ENCODE data around the gene ZP4.
"Not testable (repeated sequence)": the region's sequence is repeated elsewhere in the genome, so short reads cannot be mapped to it uniquely, and the experiment has no call there.

ZP4 gene

GRCh38 chr1:237863234-237863633, 27.5 kb downstream of the ZP4 start:
- Mint-ChIP-seq H3K9me3 (no peaks in the 10 kb centered on the region), H3K4me1 (ENCODE audit: low read depth) (peaks cover 4% of the 10 kb centered on the region), H3K36me3 (ENCODE audit: low read depth) (no peaks in the 10 kb centered on the region), H3K4me3 (no peak overlapping the region), H3K27me3 (ENCODE audit: low read depth) (peaks cover 3% of the 10 kb centered on the region), H3K27ac (no peak overlapping the region)

- H3K36me3 Mint-ChIP-seq (ENCODE audit: low read depth) = no peaks in the 10 kb centered on the region
- H3K9me3 Mint-ChIP-seq = no peaks in the 10 kb centered on the region
- H3K27ac Mint-ChIP-seq = no peak overlapping the region
- H3K27me3 Mint-ChIP-seq (ENCODE audit: low read depth) = peaks cover 3% of the 10 kb centered on the region
- H3K4me1 Mint-ChIP-seq (ENCODE audit: low read depth) = peaks cover 4% of the 10 kb centered on the region
- no peak overlapping the region for H3K4me3 Mint-ChIP-seq
These were observed 28.8 kb downstream of the ZP4 start for GRCh38 chr1:237861944-237862343.

- no peaks in the 10 kb centered on the region for H3K9me3 Mint-ChIP-seq
- H3K27me3 Mint-ChIP-seq (ENCODE audit: low read depth) = no peaks in the 10 kb centered on the region
- H3K4me1 Mint-ChIP-seq (ENCODE audit: low read depth) = no peaks in the 10 kb centered on the region
- no peak overlapping the region for H3K4me3 Mint-ChIP-seq
- H3K27ac Mint-ChIP-seq = no peak overlapping the region
- H3K36me3 Mint-ChIP-seq (ENCODE audit: low read depth) = no peaks in the 10 kb centered on the region
These were observed 31.7 kb downstream of the ZP4 start for GRCh38 chr1:237858992-237859391.

- Mint-ChIP-seq H3K27ac (no peak overlapping the region), H3K4me1 (ENCODE audit: low read depth) (no peaks in the 10 kb centered on the region), H3K4me3 (no peak overlapping the region)
These were observed 33.3 kb downstream of the ZP4 start for GRCh38 chr1:237857455-237857854.

GRCh38 chr1:237852342-237852741, 38.4 kb downstream of the ZP4 start:
- Mint-ChIP-seq H3K27me3 (ENCODE audit: low read depth) (no peaks in the 10 kb centered on the region), H3K9me3 (no peaks in the 10 kb centered on the region), H3K36me3 (ENCODE audit: low read depth) (no peaks in the 10 kb centered on the region), H3K4me1 (ENCODE audit: low read depth) (no peaks in the 10 kb centered on the region), H3K4me3 (no peak overlapping the region), H3K27ac (no peak overlapping the region)

More at GRCh38 chr1:237857455-237857854, 33.3 kb downstream of the ZP4 start:
- Mint-ChIP-seq H3K27me3 (ENCODE audit: low read depth) (no peaks in the 10 kb centered on the region), H3K9me3 (no peaks in the 10 kb centered on the region), H3K36me3 (ENCODE audit: low read depth) (no peaks in the 10 kb centered on the region)

GRCh38 chr1:237851210-237851845, 39.4 kb downstream of the ZP4 start:
- Mint-ChIP-seq H3K4me3 (no peak overlapping the region), H3K9me3 (no peaks in the 10 kb centered on the region), H3K4me1 (ENCODE audit: low read depth) (no peaks in the 10 kb centered on the region), H3K36me3 (ENCODE audit: low read depth) (no peaks in the 10 kb centered on the region), H3K27ac (no peak overlapping the region), H3K27me3 (ENCODE audit: low read depth) (no peaks in the 10 kb centered on the region)

- H3K4me3 Mint-ChIP-seq; H3K27me3 Mint-ChIP-seq (ENCODE audit: low read depth); H3K27ac Mint-ChIP-seq; H3K9me3 Mint-ChIP-seq; H3K4me1 Mint-ChIP-seq (ENCODE audit: low read depth); H3K36me3 Mint-ChIP-seq (ENCODE audit: low read depth): not testable (repeated sequence)
These were observed 47.2 kb downstream of the ZP4 start for GRCh38 chr1:237843516-237843915.

- no peaks in the 10 kb centered on the region for H3K4me1 Mint-ChIP-seq (ENCODE audit: low read depth)
- H3K36me3 Mint-ChIP-seq (ENCODE audit: low read depth) = no peaks in the 10 kb centered on the region
- no peaks in the 10 kb centered on the region for H3K27me3 Mint-ChIP-seq (ENCODE audit: low read depth)
- no peaks in the 10 kb centered on the region for H3K9me3 Mint-ChIP-seq
- no peak overlapping the region for H3K27ac Mint-ChIP-seq
- H3K4me3 Mint-ChIP-seq = no peak overlapping the region
These were observed 49.2 kb downstream of the ZP4 start for GRCh38 chr1:237841485-237841884.

GRCh38 chr1:237838904-237839534, 51.7 kb downstream of the ZP4 start:
- H3K36me3 Mint-ChIP-seq (ENCODE audit: low read depth) = no peaks in the 10 kb centered on the region
- no peaks in the 10 kb centered on the region for H3K9me3 Mint-ChIP-seq
- no peak overlapping the region for H3K4me3 Mint-ChIP-seq
- H3K27ac Mint-ChIP-seq = no peak overlapping the region
- no peaks in the 10 kb centered on the region for H3K27me3 Mint-ChIP-seq (ENCODE audit: low read depth)
- H3K4me1 Mint-ChIP-seq (ENCODE audit: low read depth) = no peaks in the 10 kb centered on the region

- Mint-ChIP-seq H3K27me3 (ENCODE audit: low read depth) (no peaks in the 10 kb centered on the region), H3K9me3 (no peaks in the 10 kb centered on the region), H3K4me1 (ENCODE audit: low read depth) (no peaks in the 10 kb centered on the region), H3K27ac (no peak overlapping the region), H3K36me3 (ENCODE audit: low read depth) (no peaks in the 10 kb centered on the region), H3K4me3 (no peak overlapping the region)
These were observed 52.4 kb downstream of the ZP4 start for GRCh38 chr1:237838320-237838719.

GRCh38 chr1:237834461-237834860, 56.3 kb downstream of the ZP4 start:
- H3K4me3 Mint-ChIP-seq = no peak overlapping the region
- H3K4me1 Mint-ChIP-seq (ENCODE audit: low read depth) = no peaks in the 10 kb centered on the region
- H3K36me3 Mint-ChIP-seq (ENCODE audit: low read depth) = no peaks in the 10 kb centered on the region
- H3K9me3 Mint-ChIP-seq = no peaks in the 10 kb centered on the region
- no peak overlapping the region for H3K27ac Mint-ChIP-seq
- H3K27me3 Mint-ChIP-seq (ENCODE audit: low read depth) = no peaks in the 10 kb centered on the region

GRCh38 chr1:237834048-237834447, 56.7 kb downstream of the ZP4 start:
- H3K36me3 Mint-ChIP-seq (ENCODE audit: low read depth) = no peaks in the 10 kb centered on the region
- H3K4me3 Mint-ChIP-seq = no peak overlapping the region
- no peaks in the 10 kb centered on the region for H3K9me3 Mint-ChIP-seq
- H3K27ac Mint-ChIP-seq = no peak overlapping the region
- H3K27me3 Mint-ChIP-seq (ENCODE audit: low read depth) = no peaks in the 10 kb centered on the region
- H3K4me1 Mint-ChIP-seq (ENCODE audit: low read depth) = no peaks in the 10 kb centered on the region

- Mint-ChIP-seq H3K27ac (no peak overlapping the region), H3K27me3 (ENCODE audit: low read depth) (no peaks in the 10 kb centered on the region), H3K4me3 (no peak overlapping the region), H3K9me3 (no peaks in the 10 kb centered on the region), H3K36me3 (ENCODE audit: low read depth) (no peaks in the 10 kb centered on the region), H3K4me1 (ENCODE audit: low read depth) (no peaks in the 10 kb centered on the region)
These were observed 57.9 kb downstream of the ZP4 start for GRCh38 chr1:237832858-237833257.

Data from T-helper 1 cell treated with Interleukin-12 subunit alpha and Interleukin-12 subunit beta and Interleukin-4 antibody, amounts not matched to agents 30 μg/mL and 1 μg/mL, for 36 hours (primary cell).